Fibroblast of skin of back (primary cell): ENCODE measurements around the gene ATG4C.
A peak's percentile ranks its signal among the peaks of the same experiment; 100 is the strongest.

Experiments
- DNase-seq: peaks from one replicate; pipeline ENCODE4 v3.0.0-alpha.2; 2013

Gene ATG4C

GRCh38 chr1:62841587-62842169 lies 57.7 kb downstream of the ATG4C start:
- DNase-seq: peak; percentile 56

GRCh38 chr1:62844030-62844429 lies 60.1 kb downstream of the ATG4C start:
- DNase-seq: no peak

- DNase-seq: no peak
Observed at GRCh38 chr1:62849031-62849430, 65.1 kb downstream of the ATG4C start.

- no peak for DNase-seq
Observed at GRCh38 chr1:62852253-62852652, 68.3 kb downstream of the ATG4C start.

GRCh38 chr1:62856960-62857359 lies 73.0 kb downstream of the ATG4C start:
- DNase-seq: no peak

GRCh38 chr1:62869217-62869754 lies 85.4 kb downstream of the ATG4C start:
- DNase-seq: no peak

- DNase-seq: peak; percentile 6
Observed at GRCh38 chr1:62870148-62870547, 86.2 kb downstream of the ATG4C start.

- peak; percentile 26 for DNase-seq
Observed at GRCh38 chr1:62875676-62876075, 91.7 kb downstream of the ATG4C start.

- no peak for DNase-seq
Observed at GRCh38 chr1:62876535-62876934, 92.6 kb downstream of the ATG4C start.

- DNase-seq: no peak
Observed at GRCh38 chr1:62877579-62877978, 93.6 kb downstream of the ATG4C start.

- no peak for DNase-seq
Observed at GRCh38 chr1:62879962-62880361, 96.0 kb downstream of the ATG4C start.

GRCh38 chr1:62882201-62883104 lies 98.5 kb downstream of the ATG4C start:
- no peak for DNase-seq

GRCh38 chr1:62884156-62884740 lies 100.3 kb downstream of the ATG4C start:
- no peak for DNase-seq

- no peak for DNase-seq
Observed at GRCh38 chr1:62887799-62888507, 104.0 kb downstream of the ATG4C start.

GRCh38 chr1:62891956-62892562 lies 108.1 kb downstream of the ATG4C start:
- DNase-seq: no peak

GRCh38 chr1:62897788-62898187 lies 113.9 kb downstream of the ATG4C start:
- DNase-seq: no peak

- DNase-seq: no peak
Observed at GRCh38 chr1:62900566-62900965, 116.6 kb downstream of the ATG4C start.

- no peak for DNase-seq
Observed at GRCh38 chr1:62901650-62902049, 117.7 kb downstream of the ATG4C start.

- DNase-seq: no peak
Observed at GRCh38 chr1:62903522-62903921, 119.6 kb downstream of the ATG4C start.

- no peak for DNase-seq
Observed at GRCh38 chr1:62903982-62904855, 120.3 kb downstream of the ATG4C start.

- DNase-seq: no peak
Observed at GRCh38 chr1:62904856-62905225, 120.9 kb downstream of the ATG4C start.
